Activated naive CD8-positive, alpha-beta T cell treated with anti-CD3 and anti-CD28 coated beads, Interleukin-2, amount 50 U/mL, for 16 hours (primary cell): ENCODE measurements around the gene IL18R1.

Experiments
- DNase-seq: peaks from one replicate; pipeline ENCODE4 v3.0.0-alpha.2; 2020; ENCODE audit warnings: low read depth, low spot score

IL18R1 gene

GRCh38 chr2:102345329-102345920 lies 10.2 kb upstream of the IL18R1 start:
- no peak for DNase-seq

- no peak for DNase-seq
These were observed 9.0 kb upstream of the IL18R1 start for GRCh38 chr2:102346381-102347130.

GRCh38 chr2:102350137-102350793 lies 5.3 kb upstream of the IL18R1 start:
- DNase-seq, result no peak

GRCh38 chr2:102356381-102356712 lies 751 bp downstream of the IL18R1 start:
- DNase-seq, result no peak

GRCh38 chr2:102356741-102357140 lies 1.1 kb downstream of the IL18R1 start:
- no peak for DNase-seq

GRCh38 chr2:102357937-102358336 lies 2.3 kb downstream of the IL18R1 start:
- no peak for DNase-seq

- no peak for DNase-seq
These were observed 2.9 kb downstream of the IL18R1 start for GRCh38 chr2:102358496-102358895.

- no peak for DNase-seq
These were observed 3.9 kb downstream of the IL18R1 start for GRCh38 chr2:102359527-102359926.

GRCh38 chr2:102361632-102362241 lies 6.1 kb downstream of the IL18R1 start:
- DNase-seq, result no peak

GRCh38 chr2:102365763-102366162 lies 10.2 kb downstream of the IL18R1 start:
- no peak for DNase-seq

- no peak for DNase-seq
These were observed 11.0 kb downstream of the IL18R1 start for GRCh38 chr2:102366406-102367112.

GRCh38 chr2:102367331-102367971 lies 11.9 kb downstream of the IL18R1 start:
- DNase-seq, result no peak

GRCh38 chr2:102368461-102369109 lies 13.0 kb downstream of the IL18R1 start:
- no peak for DNase-seq

- DNase-seq, result no peak
These were observed 14.3 kb downstream of the IL18R1 start for GRCh38 chr2:102369866-102370265.

GRCh38 chr2:102376052-102376591 lies 20.5 kb downstream of the IL18R1 start:
- DNase-seq, result no peak

GRCh38 chr2:102383722-102384121 lies 28.1 kb downstream of the IL18R1 start:
- no peak for DNase-seq

- no peak for DNase-seq
These were observed 29.9 kb downstream of the IL18R1 start for GRCh38 chr2:102385522-102385921.

- no peak for DNase-seq
These were observed 30.4 kb downstream of the IL18R1 start for GRCh38 chr2:102386004-102386403.

- no peak for DNase-seq
These were observed 31.4 kb downstream of the IL18R1 start for GRCh38 chr2:102386867-102387541.
